ENCODE measurements around the gene LMAN1. TPM values are rescaled to one million over a fixed set of nuclear protein-coding genes. Genes with fewer than 3 reads are reported as not detected.

Gene LMAN1
- total RNA-seq: 100 to 1,000 TPM in 1 of 2 donors, 10 to 100 TPM in 1; 91.0 to 112 TPM

- Histone ChIP-seq H3K27ac (peak within 1 kb of the TSS; percentile 90 to 92), H3K27me3 (replicated peaks; ENCODE audit: insufficient read depth) (no peaks in the 10 kb centered on the region), H3K9me3 (no peaks in the 10 kb centered on the region), H3K4me3 (peak within 1 kb of the TSS; percentile 84 to 89), H3K4me1 (replicated peaks) (no peaks in the 10 kb centered on the region), H3K36me3 (no peaks in the 10 kb centered on the region)
- under 1% methylated on average over 70 of the region's 76 CpGs for WGBS
- intact Hi-C loops (cut with DNase I): no loop called here
- peak; percentile 96 for DNase-seq (ENCODE audit: low spot score)
- peak; percentile 59 for TF ChIP-seq POLR2AphosphoS5 (IDR thresholded peaks at IDR 0.05)
- peak in 1 of 4 experiments; percentile 2 for TF ChIP-seq CTCF (IDR thresholded peaks at IDR 0.05)
- peak; percentile 59 for TF ChIP-seq POLR2A (IDR thresholded peaks at IDR 0.05)
Observed at GRCh38 chr18:59358712-59359575, at the start of gene LMAN1. Gene LMAN1 (minus strand): TSS chr18:59359265. CDS start chr18:59359244, 21 bp downstream.

- intact Hi-C loops (cut with DNase I): loop anchor here (2.0 kb wide), 1 partner anchor 94 kb away; no protein-coding TSS in a partner anchor
- DNase-seq (ENCODE audit: low spot score): peak; percentile 66
- WGBS: 24% methylated on average over 13 of the region's 13 CpGs
- no peaks in the 10 kb centered on the region for H3K27me3 ChIP-seq (replicated peaks; ENCODE audit: insufficient read depth)
- H3K27ac ChIP-seq: no peak overlapping the region
- H3K4me1 ChIP-seq (replicated peaks): no peaks in the 10 kb centered on the region
- no peak overlapping the region for H3K4me3 ChIP-seq
- no peaks in the 10 kb centered on the region for H3K9me3 ChIP-seq
- no peaks in the 10 kb centered on the region for H3K36me3 ChIP-seq
- TF ChIP-seq POLR2AphosphoS5 (IDR thresholded peaks at IDR 0.05) (peak; percentile 55), CTCF (IDR thresholded peaks at IDR 0.05) (peak; percentile 56 to 90 (median 86)), POLR2A (IDR thresholded peaks at IDR 0.05) (no peak)
Observed at GRCh38 chr18:59402432-59403090, 43.5 kb upstream of the LMAN1 start.

- Histone ChIP-seq H3K27ac (no peak overlapping the region), H3K27me3 (replicated peaks; ENCODE audit: insufficient read depth) (no peaks in the 10 kb centered on the region), H3K9me3 (no peaks in the 10 kb centered on the region), H3K36me3 (no peaks in the 10 kb centered on the region), H3K4me1 (replicated peaks) (no peaks in the 10 kb centered on the region), H3K4me3 (no peak overlapping the region)
- 86% methylated on average over 6 of the region's 6 CpGs for WGBS
- TF ChIP-seq POLR2A (IDR thresholded peaks at IDR 0.05) (no peak), POLR2AphosphoS5 (IDR thresholded peaks at IDR 0.05) (no peak), CTCF (IDR thresholded peaks at IDR 0.05) (no peak)
- intact Hi-C loops (cut with DNase I): no loop called here
- no peak for DNase-seq (ENCODE audit: low spot score)
Observed at GRCh38 chr18:59400407-59400806, 41.3 kb upstream of the LMAN1 start.

- Histone ChIP-seq H3K4me1 (replicated peaks) (no peaks in the 10 kb centered on the region), H3K4me3 (no peak overlapping the region), H3K27me3 (replicated peaks; ENCODE audit: insufficient read depth) (no peaks in the 10 kb centered on the region), H3K36me3 (no peaks in the 10 kb centered on the region), H3K27ac (no peak overlapping the region), H3K9me3 (no peaks in the 10 kb centered on the region)
- no peak for DNase-seq (ENCODE audit: low spot score)
- WGBS: 70% methylated on average over 10 of the region's 10 CpGs
- no peak for TF ChIP-seq CTCF (IDR thresholded peaks at IDR 0.05)
- no peak for TF ChIP-seq POLR2A (IDR thresholded peaks at IDR 0.05)
- TF ChIP-seq POLR2AphosphoS5 (IDR thresholded peaks at IDR 0.05): no peak
- intact Hi-C loops (cut with DNase I): loop anchor here (5.0 kb wide), 1 partner anchor 148 kb away; no protein-coding TSS in a partner anchor
Observed at GRCh38 chr18:59395226-59396175, 36.4 kb upstream of the LMAN1 start.

All from prostate gland (tissue), 2 donors.